AG09319 (cell line): ENCODE measurements around the gene ARMC3.

Experiments
- DNase-seq: peaks from one replicate; pipeline ENCODE4 v3.0.0-alpha.2; 2010; ENCODE audit warnings: low read depth; ENCODE audit errors: extremely low read depth
- CTCF ChIP-seq: IDR thresholded peaks from 2 replicates; pipeline ENCODE4 v1.5.1; 2011; ENCODE audit warnings: low read depth, mild to moderate bottlenecking, inconsistent platforms, low read length, moderate library complexity

ARMC3 gene

GRCh38 chr10:22978918-22979317 is 51.1 kb downstream of the ARMC3 start:
- no peak for DNase-seq
- no peak for TF ChIP-seq CTCF

GRCh38 chr10:22980822-22981221 is 53.0 kb downstream of the ARMC3 start:
- no peak for DNase-seq
- TF ChIP-seq CTCF, result no peak

- no peak for DNase-seq
- TF ChIP-seq CTCF, result no peak
Observed at GRCh38 chr10:22984066-22984465, 56.2 kb downstream of the ARMC3 start.

- no peak for DNase-seq
- TF ChIP-seq CTCF, result peak; percentile 38
Observed at GRCh38 chr10:22986771-22987542, 59.1 kb downstream of the ARMC3 start.

GRCh38 chr10:22988581-22989360 is 60.9 kb downstream of the ARMC3 start:
- DNase-seq, result no peak

GRCh38 chr10:22990443-22990842 is 62.6 kb downstream of the ARMC3 start:
- no peak for TF ChIP-seq CTCF
- DNase-seq, result no peak

More at GRCh38 chr10:22988581-22989360, 60.9 kb downstream of the ARMC3 start:
- TF ChIP-seq CTCF, result peak; percentile 84

- no peak for DNase-seq
- TF ChIP-seq CTCF, result no peak
Observed at GRCh38 chr10:22992075-22992474, 64.2 kb downstream of the ARMC3 start.
